Fibroblast of the aortic adventitia (primary cell): ENCODE data around the gene CMC1. TPM values are rescaled to one million over a fixed set of nuclear protein-coding genes. Genes with fewer than 3 reads are reported as not detected.

ENCODE experiments used
- DNase-seq: peaks from one replicate; pipeline ENCODE4 v3.0.0-alpha.2; 2010; ENCODE audit warnings: low read depth
- H3K4me3 ChIP-seq: 2 replicates; pipeline ENCODE4 v1.5.1; 2011; ENCODE audit warnings: low read depth, mild to moderate bottlenecking, control low read depth, low read length, moderate library complexity
- total RNA-seq: library from RNA; depleted of rRNA; stranded (reverse); fragments of >200 nt; gene quantifications from 2 replicates; pipeline ENCODE4 v1.2.3, GENCODE V29; 2012; ENCODE audit warnings: low replicate concordance
- TF ChIP-seq, protein P1 (sequence below): IDR thresholded peaks from 2 replicates; pipeline ENCODE4 v1.5.1; 2011; ENCODE audit warnings: mild to moderate bottlenecking, low read length, control low read depth, inconsistent platforms; ENCODE audit not compliant: insufficient read depth

Gene CMC1
- total RNA-seq, 1 donor, result 8.5 TPM

DNA sequence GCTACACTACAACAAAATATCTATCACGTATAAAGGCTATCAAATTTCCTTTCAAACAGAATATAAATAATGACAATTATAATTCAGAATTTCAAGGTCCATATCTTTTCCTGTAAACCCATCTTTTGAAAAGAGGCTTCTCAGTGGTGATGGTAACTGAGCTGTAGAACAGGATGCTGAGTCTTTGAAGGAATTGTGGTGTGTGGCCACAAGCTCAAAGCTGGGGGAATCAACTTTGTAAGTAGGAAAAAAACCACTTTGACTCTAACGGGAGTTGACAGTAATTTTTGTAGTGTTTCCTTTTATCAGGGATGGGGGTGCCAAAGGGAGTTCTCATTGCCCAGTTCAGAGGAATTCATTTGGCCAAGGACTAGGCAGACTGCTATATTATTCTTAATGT lies 93.8 kb downstream of the CMC1 start:
- no peak for DNase-seq
- no peak overlapping the region for H3K4me3 ChIP-seq
- TF ChIP-seq, protein P1, sequence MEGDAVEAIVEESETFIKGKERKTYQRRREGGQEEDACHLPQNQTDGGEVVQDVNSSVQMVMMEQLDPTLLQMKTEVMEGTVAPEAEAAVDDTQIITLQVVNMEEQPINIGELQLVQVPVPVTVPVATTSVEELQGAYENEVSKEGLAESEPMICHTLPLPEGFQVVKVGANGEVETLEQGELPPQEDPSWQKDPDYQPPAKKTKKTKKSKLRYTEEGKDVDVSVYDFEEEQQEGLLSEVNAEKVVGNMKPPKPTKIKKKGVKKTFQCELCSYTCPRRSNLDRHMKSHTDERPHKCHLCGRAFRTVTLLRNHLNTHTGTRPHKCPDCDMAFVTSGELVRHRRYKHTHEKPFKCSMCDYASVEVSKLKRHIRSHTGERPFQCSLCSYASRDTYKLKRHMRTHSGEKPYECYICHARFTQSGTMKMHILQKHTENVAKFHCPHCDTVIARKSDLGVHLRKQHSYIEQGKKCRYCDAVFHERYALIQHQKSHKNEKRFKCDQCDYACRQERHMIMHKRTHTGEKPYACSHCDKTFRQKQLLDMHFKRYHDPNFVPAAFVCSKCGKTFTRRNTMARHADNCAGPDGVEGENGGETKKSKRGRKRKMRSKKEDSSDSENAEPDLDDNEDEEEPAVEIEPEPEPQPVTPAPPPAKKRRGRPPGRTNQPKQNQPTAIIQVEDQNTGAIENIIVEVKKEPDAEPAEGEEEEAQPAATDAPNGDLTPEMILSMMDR, result no peak

DNA sequence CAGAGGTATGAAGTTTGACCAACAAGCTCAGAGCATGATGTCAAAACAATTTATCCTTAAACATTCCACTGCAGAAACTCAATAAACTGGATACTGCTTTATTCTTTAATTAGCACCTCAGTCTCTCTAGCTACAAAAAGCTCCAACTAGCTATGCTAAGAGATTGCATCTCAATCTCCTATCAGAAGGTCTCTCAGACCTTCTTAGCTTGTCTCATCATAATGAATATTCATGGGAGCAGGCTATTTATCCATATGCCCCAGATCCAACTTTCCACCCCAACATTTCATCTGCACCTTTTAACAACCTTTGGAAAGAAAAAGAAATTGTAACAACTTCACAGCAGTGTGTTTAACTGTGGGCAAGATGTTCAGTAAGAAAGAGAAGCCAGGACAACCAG lies 95.8 kb downstream of the CMC1 start:
- TF ChIP-seq, protein P1, result no peak
- no peak overlapping the region for H3K4me3 ChIP-seq
- DNase-seq, result no peak

DNA sequence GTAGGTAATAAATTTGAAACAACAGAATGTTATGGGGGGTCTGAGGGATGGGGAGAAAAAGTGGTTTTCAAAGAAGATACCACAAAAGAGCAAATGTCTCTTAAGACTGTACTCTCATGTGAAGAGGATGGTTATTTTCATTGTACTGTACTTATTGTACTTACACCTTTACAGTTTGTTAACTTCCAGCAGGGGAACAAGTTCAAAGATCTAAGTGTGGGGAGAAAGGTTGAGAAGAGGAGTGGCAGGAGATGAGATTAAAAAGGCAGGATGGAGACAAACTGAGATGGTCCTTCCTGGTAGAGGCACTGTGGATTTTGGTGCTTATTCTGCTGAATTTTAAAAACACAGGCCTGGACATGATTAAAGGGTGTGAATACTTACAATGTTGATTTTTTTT lies 101.7 kb downstream of the CMC1 start:
- H3K4me3 ChIP-seq, result no peak overlapping the region
- TF ChIP-seq, protein P1, result no peak
- DNase-seq, result no peak

DNA sequence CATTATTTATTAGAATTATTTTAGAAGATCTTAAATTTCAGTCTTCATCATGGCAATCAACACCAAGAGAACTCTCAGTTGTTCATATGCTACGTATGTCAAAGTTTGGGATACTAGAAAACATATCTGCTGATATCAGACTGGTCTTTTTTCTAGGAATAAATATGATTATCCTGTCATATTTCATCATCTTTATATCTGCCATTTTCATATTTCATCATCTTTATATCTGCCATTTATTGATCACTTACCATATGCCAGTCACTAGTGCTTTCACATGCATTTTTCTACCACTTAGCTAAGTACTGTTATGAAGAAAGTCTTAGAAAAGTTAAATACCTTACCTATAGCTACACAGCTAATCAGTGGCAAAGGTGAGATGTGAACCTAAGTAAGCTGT lies 104.3 kb downstream of the CMC1 start:
- DNase-seq, result no peak
- no peak overlapping the region for H3K4me3 ChIP-seq
- TF ChIP-seq, protein P1, result no peak

DNA sequence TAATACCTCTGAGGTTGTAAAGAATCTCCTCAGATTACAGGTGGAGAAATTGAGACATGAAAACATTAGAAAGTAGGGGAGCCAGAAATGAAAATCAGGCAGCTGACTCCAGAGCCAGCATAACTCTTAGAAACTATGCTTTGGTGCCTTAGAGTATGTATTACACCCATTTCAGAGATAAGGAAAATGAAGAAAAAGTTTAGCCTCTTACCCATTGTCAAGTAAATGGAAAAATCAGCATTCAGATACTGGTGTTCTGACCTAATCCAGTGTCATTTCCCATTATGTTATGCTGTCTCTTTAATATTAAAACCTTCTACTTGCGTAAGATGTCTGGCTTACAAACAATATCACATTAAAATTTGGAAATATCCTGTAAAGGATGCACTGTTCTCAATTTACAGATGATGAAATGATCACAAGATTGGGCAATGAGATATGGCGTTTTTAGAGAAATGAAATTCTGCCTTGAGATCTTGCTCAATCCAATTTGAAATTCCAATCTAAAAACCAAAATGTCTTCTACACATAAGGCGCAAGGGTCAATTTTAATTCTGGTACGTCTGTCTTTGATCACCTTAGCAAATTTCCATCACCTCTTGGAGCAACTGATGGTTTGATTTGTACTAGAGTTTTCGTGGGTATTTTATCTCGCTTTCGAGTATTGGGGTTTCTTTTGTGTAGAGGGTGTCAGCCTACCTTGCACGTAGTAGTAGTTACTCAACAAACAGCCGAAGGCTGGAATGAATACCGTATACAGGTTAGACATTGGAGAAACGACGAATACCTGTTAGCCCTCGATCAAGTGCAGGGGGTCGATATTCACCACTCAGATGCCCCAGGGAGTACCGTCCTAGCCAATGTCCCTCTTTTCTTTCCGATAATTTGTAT lies 106.2 kb downstream of the CMC1 start:
- DNase-seq, result peak; percentile 91
- H3K4me3 ChIP-seq, result peak overlapping the region; percentile 82
- TF ChIP-seq, protein P1, result no peak

DNA sequence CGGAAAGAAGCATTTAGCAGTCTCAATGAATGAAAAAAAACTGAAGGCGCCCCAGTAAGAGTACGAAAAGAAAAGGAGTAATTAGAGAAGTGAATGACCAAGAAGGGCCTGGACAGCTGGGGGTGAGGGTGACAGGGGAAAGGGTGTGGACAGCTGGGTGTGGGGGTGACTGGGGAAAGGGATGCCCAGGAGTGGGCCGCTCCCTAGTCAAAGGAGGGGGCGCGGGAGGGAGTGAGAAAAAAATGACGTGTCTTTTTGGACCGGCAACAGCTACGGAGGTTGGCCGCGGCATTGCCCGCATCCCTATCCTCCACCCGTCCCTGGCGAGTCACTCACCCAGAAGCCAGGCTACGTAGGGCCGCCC lies 106.8 kb downstream of the CMC1 start:
- DNase-seq, result peak; percentile 94
- TF ChIP-seq, protein P1, result no peak
- H3K4me3 ChIP-seq, result peak overlapping the region; percentile 82
